WTC11 (cell line): ENCODE data around the gene DDOST.

Experiments
- ATF2 ChIP-seq: sonication (generic); formaldehyde crosslinking; IDR thresholded peaks from 2 replicates; pipeline ENCODE4 v1.8.1; 2022; ENCODE audit warnings: low read depth, missing genetic modification reagents, borderline replicate concordance
- ATF6 ChIP-seq: sonication (generic); formaldehyde crosslinking; IDR thresholded peaks from 2 replicates; pipeline ENCODE4 v1.8.1; 2023; ENCODE audit warnings: mild to moderate bottlenecking, missing genetic modification reagents
- CBFB ChIP-seq: sonication (generic); formaldehyde crosslinking; IDR thresholded peaks from 2 replicates; pipeline ENCODE4 v1.8.1; 2022; ENCODE audit warnings: mild to moderate bottlenecking, low read depth, missing genetic modification reagents
- CDX4 ChIP-seq: fragments of 250-450 bp; sonication (Bioruptor Pico); IDR thresholded peaks from 2 replicates; pipeline ENCODE4 v1.9.0; 2021; ENCODE audit warnings: moderate library complexity, mild to moderate bottlenecking, inconsistent platforms, borderline replicate concordance
- CTCF ChIP-seq: fragments of 200-600 bp; IDR thresholded peaks from 2 replicates; pipeline ENCODE4 v1.8.0; 2022; ENCODE audit warnings: antibody characterized with exemption
- E2F5 ChIP-seq: sonication (generic); formaldehyde crosslinking; IDR thresholded peaks from 2 replicates; pipeline ENCODE4 v1.8.1; 2022; ENCODE audit warnings: mild to moderate bottlenecking, moderate library complexity, missing genetic modification reagents
- ELF4 ChIP-seq: sonication (generic); formaldehyde crosslinking; IDR thresholded peaks from 2 replicates; pipeline ENCODE4 v1.8.1; 2022; ENCODE audit warnings: low read depth, mild to moderate bottlenecking, moderate library complexity, missing genetic modification reagents
- FOXP4 ChIP-seq: sonication (generic); formaldehyde crosslinking; IDR thresholded peaks from 2 replicates; pipeline ENCODE4 v1.8.0; 2022; ENCODE audit warnings: mild to moderate bottlenecking, missing genetic modification reagents
- MLX ChIP-seq: sonication (generic); formaldehyde crosslinking; IDR thresholded peaks from 2 replicates; pipeline ENCODE4 v1.8.1; 2023; ENCODE audit warnings: mild to moderate bottlenecking, missing genetic modification reagents, moderate library complexity
- NFYB ChIP-seq: sonication (generic); formaldehyde crosslinking; conservative IDR thresholded peaks from 2 replicates; pipeline ENCODE4 v1.8.0; 2022; ENCODE audit warnings: low read depth, missing genetic modification reagents
- NR2C2 ChIP-seq: sonication (generic); formaldehyde crosslinking; IDR thresholded peaks from 2 replicates; pipeline ENCODE4 v1.8.0; 2022; ENCODE audit warnings: mild to moderate bottlenecking, missing genetic modification reagents
- USF1 ChIP-seq: sonication (generic); formaldehyde crosslinking; IDR thresholded peaks from 2 replicates; pipeline ENCODE4 v1.8.0; 2022; ENCODE audit warnings: mild to moderate bottlenecking, missing genetic modification reagents
- USF2 ChIP-seq: sonication (generic); formaldehyde crosslinking; IDR thresholded peaks from 2 replicates; pipeline ENCODE4 v1.8.1; 2023; ENCODE audit warnings: mild to moderate bottlenecking, missing genetic modification reagents, moderate library complexity
- ZNF512 ChIP-seq: sonication (generic); formaldehyde crosslinking; IDR thresholded peaks from 2 replicates; pipeline ENCODE4 v1.8.1; 2022; ENCODE audit warnings: missing genetic modification reagents, borderline replicate concordance

GRCh38 chr1:20706841-20707240 is 45.7 kb upstream of the DDOST start:
- TF ChIP-seq FOXP4 (CRISPR knock-in tag) (no peak), USF1 (no peak), E2F5 (CRISPR knock-in tag) (no peak), ZNF512 (no peak), MLX (no peak), CTCF (no peak), NR2C2 (CRISPR knock-in tag) (no peak), CBFB (CRISPR knock-in tag) (no peak), CDX4 (CRISPR knock-in tag) (no peak), ATF2 (no peak), USF2 (no peak), NFYB (CRISPR knock-in tag) (no peak), ATF6 (CRISPR knock-in tag) (no peak), ELF4 (no peak)
